HG02970 (cell line): ENCODE results near the gene TFDP2.
"Not testable (repeated sequence)": the region's sequence is repeated elsewhere in the genome, so short reads cannot be mapped to it uniquely, and the experiment has no call there.

Experiments used
- ATAC-seq: cut with Tn5 transposase; IDR thresholded peaks from one replicate; pipeline ENCODE4 v1.9.1; 2021; ENCODE audit warnings: mild to moderate bottlenecking, moderate library complexity, moderate number of reproducible peaks; ENCODE audit not compliant: unreplicated experiment, low FRiP score

Gene TFDP2

GRCh38 chr3:142148792-142149672 lies at the start of gene TFDP2:
TFDP2 (minus strand) TSS chr3:142149544; CDS start chr3:142101749, 47,795 bp downstream.
- ATAC-seq: peak; percentile 98

GRCh38 chr3:142188846-142189245 lies 39.5 kb upstream of the TFDP2 start:
- no peak for ATAC-seq

GRCh38 chr3:142180761-142181362 lies 31.5 kb upstream of the TFDP2 start:
- ATAC-seq: no peak

GRCh38 chr3:142175478-142175877 lies 26.1 kb upstream of the TFDP2 start:
- no peak for ATAC-seq

- ATAC-seq: no peak
These were observed 25.2 kb upstream of the TFDP2 start for GRCh38 chr3:142174559-142174958.

GRCh38 chr3:142168514-142168913 lies 19.2 kb upstream of the TFDP2 start:
- ATAC-seq: no peak

- ATAC-seq: no peak
These were observed 15.8 kb upstream of the TFDP2 start for GRCh38 chr3:142165194-142165593.

- no peak for ATAC-seq
These were observed 9.9 kb upstream of the TFDP2 start for GRCh38 chr3:142159083-142159740.

GRCh38 chr3:142154186-142154585 lies 4.8 kb upstream of the TFDP2 start:
- no peak for ATAC-seq

GRCh38 chr3:142152384-142152783 lies 3.0 kb upstream of the TFDP2 start:
- ATAC-seq: no peak

GRCh38 chr3:142151828-142152227 lies 2.5 kb upstream of the TFDP2 start:
- ATAC-seq: no peak

GRCh38 chr3:142151240-142151639 lies 1.9 kb upstream of the TFDP2 start:
- no peak for ATAC-seq

GRCh38 chr3:142150271-142150670 lies 927 bp upstream of the TFDP2 start:
- ATAC-seq: no peak

GRCh38 chr3:142149673-142149992 lies 289 bp upstream of the TFDP2 start:
- ATAC-seq: no peak

- no peak for ATAC-seq
These were observed 1.1 kb downstream of the TFDP2 start for GRCh38 chr3:142148044-142148791.

- not testable (repeated sequence) for ATAC-seq
These were observed 4.8 kb downstream of the TFDP2 start for GRCh38 chr3:142144587-142144986.

GRCh38 chr3:142140608-142141285 lies 8.6 kb downstream of the TFDP2 start:
- not testable (repeated sequence) for ATAC-seq

GRCh38 chr3:142137089-142137488 lies 12.3 kb downstream of the TFDP2 start:
- ATAC-seq: not testable (repeated sequence)

- ATAC-seq: no peak
These were observed 14.5 kb downstream of the TFDP2 start for GRCh38 chr3:142134799-142135325.
